SK-N-SH treated with all-trans-retinoic acid at 6 μM for 48 hours (cell line): ENCODE measurements around the gene RRAD.

ENCODE experiments used
- ATAC-seq: fragments of 200-7000 bp; cut with Tn5 transposase; 3 replicates; pipeline ENCODE4 v1.9.1; 2020; ENCODE audit warnings: mild to moderate bottlenecking, moderate library complexity
- ARNTL ChIP-seq: fragments of 450-650 bp; formaldehyde crosslinking; IDR thresholded peaks from 2 replicates; pipeline ENCODE4 v1.5.0; 2020; ENCODE audit warnings: low read depth, mild to moderate bottlenecking, moderate library complexity, borderline replicate concordance
- CREB5 ChIP-seq: fragments of 250-450 bp; sonication (Bioruptor Pico); IDR thresholded peaks from 2 replicates; pipeline ENCODE4 v1.5.1; 2020; ENCODE audit warnings: low read depth, mild to moderate bottlenecking, moderate library complexity
- CSDC2 ChIP-seq: fragments of 250-450 bp; sonication (Bioruptor Pico); IDR thresholded peaks from 2 replicates; pipeline ENCODE4 v1.5.0; 2020; ENCODE audit warnings: mild to moderate bottlenecking, moderate library complexity
- CSRNP3 ChIP-seq: fragments of 250-450 bp; sonication (Bioruptor Pico); IDR thresholded peaks from 2 replicates; pipeline ENCODE4 v1.5.1; 2021; ENCODE audit warnings: mild to moderate bottlenecking, moderate library complexity
- ESRRG ChIP-seq: fragments of 250-450 bp; sonication (Bioruptor Pico); IDR thresholded peaks from 2 replicates; pipeline ENCODE4 v1.6.1; 2021; ENCODE audit warnings: mild to moderate bottlenecking
- GLIS3 ChIP-seq: fragments of 250-450 bp; sonication (Bioruptor Pico); IDR thresholded peaks from 2 replicates; pipeline ENCODE4 v1.5.0; 2020; ENCODE audit warnings: mild to moderate bottlenecking, moderate library complexity
- ISL1 ChIP-seq: fragments of 250-450 bp; sonication (Bioruptor Pico); IDR thresholded peaks from 2 replicates; pipeline ENCODE4 v2.1.2; 2022; ENCODE audit warnings: mild to moderate bottlenecking, moderate library complexity
- PATZ1 ChIP-seq: fragments of 250-450 bp; sonication (Bioruptor Pico); IDR thresholded peaks from 2 replicates; pipeline ENCODE4 v1.8.0; 2020; ENCODE audit warnings: mild to moderate bottlenecking, moderate library complexity, borderline replicate concordance
- POU6F1 ChIP-seq: fragments of 250-450 bp; sonication (Bioruptor Pico); IDR thresholded peaks from 2 replicates; pipeline ENCODE4 v1.8.0; 2021; ENCODE audit warnings: low read depth, mild to moderate bottlenecking, moderate library complexity, borderline replicate concordance
- PPARA ChIP-seq: fragments of 250-450 bp; sonication (Bioruptor Pico); IDR thresholded peaks from 2 replicates; pipeline ENCODE4 v1.5.0; 2020; ENCODE audit warnings: mild to moderate bottlenecking, borderline replicate concordance
- RARB ChIP-seq: fragments of 250-450 bp; sonication (Bioruptor Pico); IDR thresholded peaks from 2 replicates; pipeline ENCODE4 v1.8.0; 2021; ENCODE audit warnings: mild to moderate bottlenecking, moderate library complexity
- SNAI2 ChIP-seq: fragments of 250-450 bp; sonication (Bioruptor Pico); IDR thresholded peaks from 2 replicates; pipeline ENCODE4 v1.5.0; 2020; ENCODE audit warnings: mild to moderate bottlenecking, moderate library complexity
- ZC3H10 ChIP-seq: fragments of 250-450 bp; sonication (Bioruptor Pico); IDR thresholded peaks from 2 replicates; pipeline ENCODE4 v1.5.1; 2021; ENCODE audit warnings: mild to moderate bottlenecking, moderate library complexity
- ZFP3 ChIP-seq: fragments of 250-450 bp; sonication (Bioruptor Pico); IDR thresholded peaks from 2 replicates; pipeline ENCODE4 v1.5.0; 2020; ENCODE audit warnings: mild to moderate bottlenecking, moderate library complexity
- ZFP30 ChIP-seq: fragments of 450-650 bp; formaldehyde crosslinking; IDR thresholded peaks from 2 replicates; pipeline ENCODE4 v1.5.0; 2022; ENCODE audit warnings: mild to moderate bottlenecking, moderate library complexity

Gene RRAD

GRCh38 chr16:66916518-66916917, 8.8 kb downstream of the RRAD start:
- no peak for TF ChIP-seq PATZ1 (CRISPR knock-in tag)
- no peak for TF ChIP-seq POU6F1
- TF ChIP-seq ESRRG (CRISPR knock-in tag) = no peak
- TF ChIP-seq CREB5 = no peak
- no peak for TF ChIP-seq GLIS3
- TF ChIP-seq CSDC2 (CRISPR knock-in tag) = no peak
- ATAC-seq = no peak

- no peak for TF ChIP-seq ZFP3 (CRISPR knock-in tag)
- ATAC-seq = no peak
Measured at GRCh38 chr16:66915041-66915440, 10.3 kb downstream of the RRAD start.

GRCh38 chr16:66914541-66914940, 10.8 kb downstream of the RRAD start:
- ATAC-seq = no peak
- TF ChIP-seq PPARA (CRISPR knock-in tag) = no peak

- no peak for ATAC-seq
- TF ChIP-seq CSRNP3 (CRISPR knock-in tag) (no peak), PPARA (CRISPR knock-in tag) (no peak), CSDC2 (CRISPR knock-in tag) (no peak), ZFP30 (CRISPR knock-in tag) (no peak), ARNTL (CRISPR knock-in tag) (no peak), ZC3H10 (CRISPR knock-in tag) (no peak)
Measured at GRCh38 chr16:66913711-66914110, 11.6 kb downstream of the RRAD start.

- ATAC-seq = no peak
- TF ChIP-seq ISL1 (CRISPR knock-in tag) = no peak
- TF ChIP-seq ZFP3 (CRISPR knock-in tag) = no peak
- TF ChIP-seq CSRNP3 (CRISPR knock-in tag) = no peak
- TF ChIP-seq ESRRG (CRISPR knock-in tag) = no peak
- no peak for TF ChIP-seq POU6F1
- no peak for TF ChIP-seq RARB (CRISPR knock-in tag)
- no peak for TF ChIP-seq ZC3H10 (CRISPR knock-in tag)
- TF ChIP-seq SNAI2 = no peak
- TF ChIP-seq CREB5 = no peak
Measured at GRCh38 chr16:66913081-66913480, 12.3 kb downstream of the RRAD start.
